Measurements from ENCODE around the gene CHCHD10. TPM values are rescaled to one million over a fixed set of nuclear protein-coding genes. Genes with fewer than 3 reads are reported as not detected.

The CHCHD10 gene
- total RNA-seq (2022) (86.0 and 90.1 TPM in 2 replicates), Bru-seq, nascent RNA (percentile 48 among the genes with signal in this experiment), BruChase-seq, experiment 1, labeled RNA remaining after a 6-hour chase (percentile 42 among the genes with signal in this experiment), BruChase-seq, experiment 2, labeled RNA remaining after a 2-hour chase (percentile 37 among the genes with signal in this experiment)
- long read RNA-seq, transcript CHCHD10-202 (4 exons, 1,171 nt), result major isoform, 21 of 24 reads
- long read RNA-seq, partial matches to known transcripts, result 3 of 24 reads
- long read RNA-seq, other reads (novel, unspliced or antisense), result 0 of 24 reads

DNA sequence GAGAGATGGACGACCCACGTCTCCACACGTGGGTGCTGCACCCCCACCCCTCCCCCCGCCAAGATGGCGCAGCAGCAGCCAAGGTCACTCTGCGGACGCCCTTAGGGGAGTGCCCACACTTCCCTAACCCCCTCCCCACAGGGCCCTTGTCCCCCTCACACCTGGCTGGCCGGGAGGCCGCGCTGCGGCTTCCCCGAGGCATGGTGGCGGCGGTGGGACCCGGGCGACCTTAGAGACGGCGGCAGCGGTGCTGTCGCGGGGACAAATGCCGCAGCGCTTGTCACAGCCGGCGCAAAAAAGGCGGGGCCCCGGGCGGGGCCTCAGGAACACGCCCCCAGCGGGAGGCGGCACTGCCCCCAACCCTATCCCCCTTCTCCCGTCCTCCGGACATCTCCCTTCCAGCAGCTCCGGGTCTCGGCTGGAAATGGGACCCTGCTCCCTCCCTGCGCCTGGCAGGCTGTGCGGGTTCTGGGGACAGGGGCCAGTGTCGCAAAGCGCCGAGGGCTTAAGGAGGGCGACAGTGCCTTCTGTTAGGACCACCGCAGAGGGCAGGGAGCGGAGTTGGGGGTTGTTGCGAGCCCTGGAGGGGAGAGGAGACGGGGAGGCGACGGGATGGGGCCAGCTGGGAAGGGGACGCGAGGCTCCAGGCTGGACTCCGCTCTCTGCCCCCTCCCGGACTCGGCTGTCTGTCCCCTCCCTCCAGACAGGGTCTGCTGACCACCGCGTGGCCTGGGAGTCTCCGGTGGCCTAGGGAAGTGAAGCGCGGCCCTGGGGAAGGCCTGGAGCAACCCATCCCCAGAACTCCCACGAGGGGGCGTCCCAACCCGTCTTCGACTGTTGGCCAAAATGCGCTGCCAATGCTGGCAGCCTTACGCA, at the start of gene CHCHD10:
Gene CHCHD10, minus strand, starts transcription at position 300 of the 876 bp plus-strand sequence. Its CDS starts 98 bp downstream, at position 202.
- H3K9me3 Mint-ChIP-seq (ENCODE audit: unreplicated experiment), result no peaks in the 10 kb centered on the region
- TF ChIP-seq, protein P1, sequence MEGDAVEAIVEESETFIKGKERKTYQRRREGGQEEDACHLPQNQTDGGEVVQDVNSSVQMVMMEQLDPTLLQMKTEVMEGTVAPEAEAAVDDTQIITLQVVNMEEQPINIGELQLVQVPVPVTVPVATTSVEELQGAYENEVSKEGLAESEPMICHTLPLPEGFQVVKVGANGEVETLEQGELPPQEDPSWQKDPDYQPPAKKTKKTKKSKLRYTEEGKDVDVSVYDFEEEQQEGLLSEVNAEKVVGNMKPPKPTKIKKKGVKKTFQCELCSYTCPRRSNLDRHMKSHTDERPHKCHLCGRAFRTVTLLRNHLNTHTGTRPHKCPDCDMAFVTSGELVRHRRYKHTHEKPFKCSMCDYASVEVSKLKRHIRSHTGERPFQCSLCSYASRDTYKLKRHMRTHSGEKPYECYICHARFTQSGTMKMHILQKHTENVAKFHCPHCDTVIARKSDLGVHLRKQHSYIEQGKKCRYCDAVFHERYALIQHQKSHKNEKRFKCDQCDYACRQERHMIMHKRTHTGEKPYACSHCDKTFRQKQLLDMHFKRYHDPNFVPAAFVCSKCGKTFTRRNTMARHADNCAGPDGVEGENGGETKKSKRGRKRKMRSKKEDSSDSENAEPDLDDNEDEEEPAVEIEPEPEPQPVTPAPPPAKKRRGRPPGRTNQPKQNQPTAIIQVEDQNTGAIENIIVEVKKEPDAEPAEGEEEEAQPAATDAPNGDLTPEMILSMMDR (IDR thresholded peaks at IDR 0.05; ENCODE audit: unreplicated experiment), result peak; percentile 68
- ChIA-PET CTCF (interaction anchor here (0.5 to 7.0 kb wide), 11 partner anchors 9 to 1549 kb away, joined by 3 to 53 read pairs (median 4); partner anchors contain the start of genes MIF and VPREB3), POLR2A (interaction anchor here (0.8 to 2.0 kb wide), 9 partner anchors 14 to 152 kb away, joined by 3 to 12 read pairs (median 4); partner anchors contain the start of genes SLC2A11 and ZNF70)
- peaks cover 9% of the 10 kb centered on the region for H3K4me1 Mint-ChIP-seq (ENCODE audit: insufficient read depth, unreplicated experiment)
- H3K36me3 Mint-ChIP-seq (ENCODE audit: insufficient read depth, unreplicated experiment), result peaks cover under 1% of the 10 kb centered on the region
- peak within 1 kb of the TSS; percentile 69 for H3K4me3 Mint-ChIP-seq (ENCODE audit: unreplicated experiment)
- H3K27me3 Mint-ChIP-seq (ENCODE audit: insufficient read depth, unreplicated experiment), result no peaks in the 10 kb centered on the region
- peak; percentile 69 for DNase-seq (ENCODE audit: unreplicated experiment)
- no TSS peak for BruUV-seq (replicated peaks)
- intact Hi-C loops (cut with micrococcal nuclease), result loop anchor here (5.0 kb wide), 2 partner anchors 79 to 226 kb away; no protein-coding TSS in a partner anchor
- no peak within 1 kb of the TSS for H3K27ac Mint-ChIP-seq (ENCODE audit: low read depth, unreplicated experiment)

DNA sequence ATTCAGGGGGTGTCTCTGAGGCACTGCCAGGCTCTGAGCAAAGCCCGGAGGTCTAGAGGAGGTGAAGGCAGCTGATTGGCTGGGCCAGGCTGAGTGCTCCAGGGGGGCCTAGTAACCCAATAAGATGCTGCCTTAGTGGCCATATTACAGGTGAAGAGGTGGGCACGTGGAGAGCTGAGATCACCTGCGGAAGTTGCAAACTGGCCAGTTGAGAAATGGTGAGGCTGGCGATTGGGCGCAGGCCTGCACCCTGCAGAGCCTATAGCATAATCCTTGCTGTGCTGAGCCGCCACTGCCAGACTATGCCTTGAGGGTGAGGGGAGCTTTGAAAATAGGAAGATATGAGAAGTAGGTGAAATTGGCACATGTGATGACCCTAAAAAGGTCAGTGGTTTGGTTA, 49.4 kb upstream of the CHCHD10 start:
- ChIA-PET CTCF (no interaction called here), POLR2A (no interaction called here)
- no TSS peak for BruUV-seq (replicated peaks)
- TF ChIP-seq, protein P1 (IDR thresholded peaks at IDR 0.05; ENCODE audit: unreplicated experiment), result no peak
- no peak overlapping the region for H3K4me3 Mint-ChIP-seq (ENCODE audit: unreplicated experiment)
- peaks cover 61% of the 10 kb centered on the region for H3K36me3 Mint-ChIP-seq (ENCODE audit: insufficient read depth, unreplicated experiment)
- H3K27ac Mint-ChIP-seq (ENCODE audit: low read depth, unreplicated experiment), result no peak overlapping the region
- DNase-seq (ENCODE audit: unreplicated experiment), result no peak
- intact Hi-C loops (cut with micrococcal nuclease), result no loop called here
- H3K27me3 Mint-ChIP-seq (ENCODE audit: insufficient read depth, unreplicated experiment), result no peaks in the 10 kb centered on the region
- H3K9me3 Mint-ChIP-seq (ENCODE audit: unreplicated experiment), result no peaks in the 10 kb centered on the region
- no peaks in the 10 kb centered on the region for H3K4me1 Mint-ChIP-seq (ENCODE audit: insufficient read depth, unreplicated experiment)

DNA sequence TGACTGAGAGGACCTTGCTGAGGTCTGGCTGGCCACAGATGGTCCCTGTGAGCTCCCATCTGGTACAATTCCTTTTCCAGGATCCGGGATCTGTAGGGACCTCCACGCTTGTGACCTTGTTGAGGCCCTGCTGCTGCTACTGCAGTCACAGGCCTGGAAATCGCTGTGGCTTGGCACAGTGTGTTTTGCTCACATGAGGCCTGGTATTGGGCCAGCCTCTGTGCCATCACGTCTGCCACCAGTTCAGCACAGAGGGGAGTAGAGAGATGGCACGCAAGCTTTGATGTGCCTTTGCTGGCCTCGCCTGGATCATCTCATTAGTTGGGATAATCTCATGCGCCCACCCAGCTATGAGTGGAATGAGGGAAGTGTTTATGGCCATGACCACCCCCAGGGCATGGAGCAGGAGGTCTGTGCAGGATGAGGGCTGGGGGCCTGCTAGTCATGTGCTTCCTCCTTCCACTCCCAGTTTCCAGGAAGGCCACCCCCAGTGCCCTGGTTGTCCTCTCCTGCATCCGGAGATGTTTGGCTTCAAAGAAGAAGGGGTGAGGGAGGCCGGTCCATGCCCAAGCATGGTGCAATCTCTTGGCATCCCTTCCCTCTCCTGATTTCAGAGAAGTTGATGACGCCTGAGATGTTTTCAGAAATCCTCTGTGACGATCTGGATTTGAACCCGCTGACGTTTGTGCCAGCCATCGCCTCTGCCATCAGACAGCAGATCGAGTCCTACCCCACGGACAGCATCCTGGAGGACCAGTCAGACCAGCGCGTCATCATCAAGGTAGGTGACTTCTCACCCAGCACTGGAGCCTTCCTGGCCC, 48.6 kb upstream of the CHCHD10 start:
- no peaks in the 10 kb centered on the region for H3K27me3 Mint-ChIP-seq (ENCODE audit: insufficient read depth, unreplicated experiment)
- no peak overlapping the region for H3K4me3 Mint-ChIP-seq (ENCODE audit: unreplicated experiment)
- intact Hi-C loops (cut with micrococcal nuclease), result no loop called here
- ChIA-PET CTCF (interaction anchor here (0.6 kb wide), 1 partner anchor 30 kb away, joined by 6 read pairs; no protein-coding TSS in a partner anchor), POLR2A (no interaction called here)
- DNase-seq (ENCODE audit: unreplicated experiment), result no peak
- no peaks in the 10 kb centered on the region for H3K4me1 Mint-ChIP-seq (ENCODE audit: insufficient read depth, unreplicated experiment)
- no TSS peak for BruUV-seq (replicated peaks)
- TF ChIP-seq, protein P1 (IDR thresholded peaks at IDR 0.05; ENCODE audit: unreplicated experiment), result no peak
- H3K9me3 Mint-ChIP-seq (ENCODE audit: unreplicated experiment), result no peaks in the 10 kb centered on the region
- H3K27ac Mint-ChIP-seq (ENCODE audit: low read depth, unreplicated experiment), result no peak overlapping the region
- H3K36me3 Mint-ChIP-seq (ENCODE audit: insufficient read depth, unreplicated experiment), result peaks cover 61% of the 10 kb centered on the region
